Astrocyte (in vitro differentiated cells and primary cell): ENCODE results near the gene FAM180A. TPM values are rescaled to one million over a fixed set of nuclear protein-coding genes. Genes with fewer than 3 reads are reported as not detected.

Source experiments
- DNase-seq: peaks from one replicate; pipeline ENCODE4 v3.0.0-alpha.2; 2010; ENCODE audit warnings: low read depth
- FAIRE-seq: peaks from 2 replicates; lab custom pipeline; 2011; peaks lifted over from hg19 to GRCh38; lab: Jason Lieb, UNC
- H2AFZ ChIP-seq: 2 replicates; pipeline ENCODE4 v1.6.0; 2012; ENCODE audit warnings: low read depth, low read length, inconsistent platforms
- H3K27ac ChIP-seq: 2 replicates; pipeline ENCODE4 v1.5.1; 2011; ENCODE audit warnings: low read depth, low read length, inconsistent platforms
- H3K27me3 ChIP-seq: 2 replicates; pipeline ENCODE4 v1.6.0; 2011; ENCODE audit warnings: low read length, inconsistent platforms; ENCODE audit not compliant: insufficient read depth
- H3K36me3 ChIP-seq: 2 replicates; pipeline ENCODE4 v1.5.1; 2011; ENCODE audit warnings: low read length, inconsistent platforms; ENCODE audit not compliant: insufficient read depth
- H3K4me1 ChIP-seq: 2 replicates; pipeline ENCODE4 v1.5.1; 2011; ENCODE audit warnings: low read length, inconsistent platforms; ENCODE audit not compliant: insufficient read depth
- H3K4me2 ChIP-seq: 2 replicates; pipeline ENCODE4 v1.6.0; 2012; ENCODE audit warnings: low read length, inconsistent platforms
- H3K4me3 ChIP-seq: 2 replicates; pipeline ENCODE4 v1.5.1; 2011; ENCODE audit warnings: low read depth, mild to moderate bottlenecking, low read length, inconsistent platforms; ENCODE audit not compliant: insufficient read depth
- H3K79me2 ChIP-seq: 2 replicates; pipeline ENCODE4 v1.6.0; 2012; ENCODE audit warnings: mild to moderate bottlenecking, low read length, inconsistent platforms; ENCODE audit not compliant: insufficient read depth
- H3K9ac ChIP-seq: 2 replicates; pipeline ENCODE4 v1.6.0; 2012; ENCODE audit warnings: mild to moderate bottlenecking, low read length, inconsistent platforms
- H3K9me3 ChIP-seq: 2 replicates; pipeline ENCODE4 v1.5.1; 2012; ENCODE audit warnings: low read depth, mild to moderate bottlenecking, low read length, inconsistent platforms; ENCODE audit not compliant: insufficient read depth
- H4K20me1 ChIP-seq: 2 replicates; pipeline ENCODE4 v1.6.0; 2012; ENCODE audit warnings: low read length, inconsistent platforms; ENCODE audit not compliant: insufficient read depth
- H3K27ac Mint-ChIP-seq: one replicate; pipeline ENCODE4 v1.8.0; 2021; ENCODE audit warnings: mild to moderate bottlenecking, mixed read lengths; ENCODE audit not compliant: unreplicated experiment
- H3K27me3 Mint-ChIP-seq: one replicate; pipeline ENCODE4 v1.8.0; 2021; ENCODE audit warnings: low read depth, mixed read lengths; ENCODE audit not compliant: unreplicated experiment
- H3K36me3 Mint-ChIP-seq: one replicate; pipeline ENCODE4 v1.8.0; 2021; ENCODE audit warnings: low read depth, mixed read lengths; ENCODE audit not compliant: unreplicated experiment
- H3K4me1 Mint-ChIP-seq: one replicate; pipeline ENCODE4 v1.8.0; 2021; ENCODE audit warnings: low read depth, mixed read lengths; ENCODE audit not compliant: unreplicated experiment
- H3K4me3 Mint-ChIP-seq: one replicate; pipeline ENCODE4 v1.8.0; 2021; ENCODE audit warnings: mild to moderate bottlenecking, moderate library complexity, mixed read lengths; ENCODE audit not compliant: unreplicated experiment
- H3K9me3 Mint-ChIP-seq: one replicate; pipeline ENCODE4 v1.8.0; 2021; ENCODE audit warnings: mild to moderate bottlenecking, mixed read lengths; ENCODE audit not compliant: unreplicated experiment
- EZH2 ChIP-seq: IDR thresholded peaks from 2 replicates; pipeline ENCODE4 v1.6.1; 2012; ENCODE audit warnings: mild to moderate bottlenecking, low read length, inconsistent platforms; ENCODE audit not compliant: insufficient read depth
- total RNA-seq: library from RNA; stranded (reverse); gene quantifications from 2 replicates; pipeline ENCODE4 v1.2.1, GENCODE V29; 2021
- TF ChIP-seq, protein P1 (sequence below): IDR thresholded peaks from 2 replicates; pipeline ENCODE4 v1.5.1; 2011; ENCODE audit warnings: low read depth, mild to moderate bottlenecking, inconsistent platforms, low read length, moderate library complexity; ENCODE audit not compliant: insufficient read depth

The FAM180A gene
- total RNA-seq, 1 donor from 2014 or later: not detected

DNA sequence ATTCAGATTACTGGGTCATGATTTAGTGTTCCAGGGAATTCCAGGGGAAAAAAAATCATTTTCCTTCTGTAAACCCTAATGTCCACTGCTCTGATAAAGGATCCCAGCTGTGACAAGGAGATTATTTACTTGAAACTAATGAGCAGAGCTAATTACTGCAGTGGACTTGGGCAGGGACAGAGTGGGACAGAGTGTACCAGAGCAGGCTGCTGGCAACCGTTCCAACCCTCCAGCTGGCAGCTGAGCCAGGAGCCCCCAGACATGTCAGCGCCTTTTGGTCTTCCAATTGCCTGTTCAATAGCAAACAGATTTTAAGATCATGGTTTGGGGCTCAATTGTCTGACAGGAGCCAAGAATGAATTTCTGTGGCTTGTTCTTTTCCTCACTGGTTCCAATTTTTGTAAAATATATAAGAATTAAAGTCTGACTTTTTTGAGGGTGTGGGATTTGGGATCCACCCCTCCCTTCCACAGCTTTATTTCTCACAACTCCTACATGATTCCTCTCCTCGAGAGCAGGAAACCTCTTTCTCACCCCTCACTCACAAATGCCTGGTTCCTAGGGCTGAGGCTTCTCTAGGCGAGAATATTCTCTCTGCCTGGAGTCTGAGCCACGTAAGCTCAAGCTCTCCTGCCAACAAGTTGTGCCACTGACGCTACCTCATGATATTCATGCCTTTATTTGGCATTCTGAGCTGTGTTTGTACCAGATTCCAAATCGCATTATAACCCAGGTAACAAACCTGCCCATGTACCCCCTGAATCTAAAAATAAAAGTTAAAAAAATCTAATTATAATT lies 20.6 kb upstream of the FAM180A start:
- FAIRE-seq (no peak), DNase-seq (no peak)
- H3K27ac ChIP-seq: no peak overlapping the region
- Mint-ChIP-seq H3K4me3 (no peak overlapping the region), H3K27ac (no peak overlapping the region), H3K36me3 (no peaks in the 10 kb centered on the region), H3K9me3 (no peaks in the 10 kb centered on the region), H3K4me1 (peaks cover 28% of the 10 kb centered on the region), H3K27me3 (peaks cover 4% of the 10 kb centered on the region)
- H3K27me3 ChIP-seq: no peaks in the 10 kb centered on the region
- H3K36me3 ChIP-seq: no peaks in the 10 kb centered on the region
- no peak overlapping the region for H3K4me3 ChIP-seq
- peaks cover 16% of the 10 kb centered on the region for H3K4me1 ChIP-seq
- no peak overlapping the region for H2AFZ ChIP-seq
- TF ChIP-seq, protein P1, sequence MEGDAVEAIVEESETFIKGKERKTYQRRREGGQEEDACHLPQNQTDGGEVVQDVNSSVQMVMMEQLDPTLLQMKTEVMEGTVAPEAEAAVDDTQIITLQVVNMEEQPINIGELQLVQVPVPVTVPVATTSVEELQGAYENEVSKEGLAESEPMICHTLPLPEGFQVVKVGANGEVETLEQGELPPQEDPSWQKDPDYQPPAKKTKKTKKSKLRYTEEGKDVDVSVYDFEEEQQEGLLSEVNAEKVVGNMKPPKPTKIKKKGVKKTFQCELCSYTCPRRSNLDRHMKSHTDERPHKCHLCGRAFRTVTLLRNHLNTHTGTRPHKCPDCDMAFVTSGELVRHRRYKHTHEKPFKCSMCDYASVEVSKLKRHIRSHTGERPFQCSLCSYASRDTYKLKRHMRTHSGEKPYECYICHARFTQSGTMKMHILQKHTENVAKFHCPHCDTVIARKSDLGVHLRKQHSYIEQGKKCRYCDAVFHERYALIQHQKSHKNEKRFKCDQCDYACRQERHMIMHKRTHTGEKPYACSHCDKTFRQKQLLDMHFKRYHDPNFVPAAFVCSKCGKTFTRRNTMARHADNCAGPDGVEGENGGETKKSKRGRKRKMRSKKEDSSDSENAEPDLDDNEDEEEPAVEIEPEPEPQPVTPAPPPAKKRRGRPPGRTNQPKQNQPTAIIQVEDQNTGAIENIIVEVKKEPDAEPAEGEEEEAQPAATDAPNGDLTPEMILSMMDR: no peak
- no peak for TF ChIP-seq EZH2
- H3K4me2 ChIP-seq: no peak overlapping the region
- no peaks in the 10 kb centered on the region for H3K9me3 ChIP-seq
- no peaks in the 10 kb centered on the region for H3K79me2 ChIP-seq
- no peaks in the 10 kb centered on the region for H4K20me1 ChIP-seq
- no peak overlapping the region for H3K9ac ChIP-seq

DNA sequence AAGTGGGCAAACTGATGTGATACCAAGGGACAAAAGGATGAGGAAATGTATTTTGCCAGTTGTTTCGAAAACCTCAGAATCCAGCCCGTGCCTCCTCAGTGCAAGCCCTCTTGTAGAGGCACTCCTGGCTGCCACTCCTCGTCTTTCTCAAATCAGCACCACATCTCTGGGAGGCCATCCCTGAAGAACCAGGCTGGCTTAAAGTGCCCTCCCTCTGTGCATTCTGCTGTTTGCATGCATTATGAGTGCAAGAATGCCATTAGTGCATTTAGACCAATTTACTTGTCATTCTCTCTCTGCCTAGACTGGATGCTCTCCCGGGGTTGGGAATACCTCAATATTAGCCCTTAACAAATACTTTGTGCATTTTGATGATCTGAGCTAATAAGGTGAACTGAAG lies 19.9 kb upstream of the FAM180A start:
- no peaks in the 10 kb centered on the region for H3K79me2 ChIP-seq
- Mint-ChIP-seq H3K36me3 (no peaks in the 10 kb centered on the region), H3K9me3 (no peaks in the 10 kb centered on the region), H3K4me3 (no peak overlapping the region), H3K27me3 (peaks cover 4% of the 10 kb centered on the region), H3K27ac (no peak overlapping the region), H3K4me1 (peaks cover 23% of the 10 kb centered on the region)
- no peak overlapping the region for H3K27ac ChIP-seq
- H3K4me1 ChIP-seq: peaks cover 12% of the 10 kb centered on the region
- no peaks in the 10 kb centered on the region for H3K36me3 ChIP-seq
- no peaks in the 10 kb centered on the region for H4K20me1 ChIP-seq
- TF ChIP-seq, protein P1: no peak
- TF ChIP-seq EZH2: no peak
- H3K27me3 ChIP-seq: no peaks in the 10 kb centered on the region
- no peaks in the 10 kb centered on the region for H3K9me3 ChIP-seq
- H3K9ac ChIP-seq: no peak overlapping the region
- no peak for FAIRE-seq
- no peak for DNase-seq
- H3K4me2 ChIP-seq: no peak overlapping the region
- H2AFZ ChIP-seq: no peak overlapping the region
- H3K4me3 ChIP-seq: no peak overlapping the region

DNA sequence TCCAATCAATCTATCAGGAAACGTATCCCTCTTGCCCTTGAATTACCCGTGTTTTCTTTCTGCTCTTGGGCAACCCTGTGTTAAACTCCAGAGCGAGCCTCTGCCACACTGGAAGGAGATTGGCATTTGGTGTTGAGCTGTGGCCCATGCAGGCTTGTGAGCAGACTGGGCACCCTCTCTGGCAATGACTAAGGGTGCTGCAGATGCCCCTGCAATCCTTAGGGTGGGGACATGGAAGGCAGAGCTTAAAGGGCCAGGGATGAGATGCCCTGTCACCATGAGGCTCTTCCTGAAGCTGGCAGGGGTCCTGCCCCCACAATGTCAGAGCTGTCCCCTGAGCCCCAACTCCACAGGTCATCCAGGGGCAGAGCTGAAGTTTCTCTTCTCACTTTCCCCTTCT lies 19.5 kb upstream of the FAM180A start:
- Histone ChIP-seq H3K4me2 (no peak overlapping the region), H3K27ac (no peak overlapping the region), H3K9ac (no peak overlapping the region), H2AFZ (no peak overlapping the region), H3K4me3 (no peak overlapping the region), H4K20me1 (no peaks in the 10 kb centered on the region), H3K4me1 (peaks cover 12% of the 10 kb centered on the region), H3K36me3 (no peaks in the 10 kb centered on the region), H3K9me3 (no peaks in the 10 kb centered on the region), H3K27me3 (no peaks in the 10 kb centered on the region), H3K79me2 (no peaks in the 10 kb centered on the region)
- peaks cover 22% of the 10 kb centered on the region for H3K4me1 Mint-ChIP-seq
- H3K27ac Mint-ChIP-seq: no peak overlapping the region
- no peaks in the 10 kb centered on the region for H3K9me3 Mint-ChIP-seq
- H3K4me3 Mint-ChIP-seq: no peak overlapping the region
- no peak for TF ChIP-seq EZH2
- TF ChIP-seq, protein P1: no peak
- FAIRE-seq (no peak), DNase-seq (no peak)
- no peaks in the 10 kb centered on the region for H3K36me3 Mint-ChIP-seq
- peaks cover 4% of the 10 kb centered on the region for H3K27me3 Mint-ChIP-seq
